Activated CD4-positive, alpha-beta T cell treated with anti-CD3 and anti-CD28 coated beads for 1 hour (primary cell): ENCODE results near the gene SIMC1.

ENCODE experiments used
- DNase-seq: peaks from one replicate; pipeline ENCODE4 v3.0.0-alpha.2; 2020

The SIMC1 gene

GRCh38 chr5:176389135-176390123, 151.2 kb downstream of the SIMC1 start:
- no peak for DNase-seq

- no peak for DNase-seq
Observed at GRCh38 chr5:176391479-176391878, 153.3 kb downstream of the SIMC1 start.

GRCh38 chr5:176391999-176392398, 153.8 kb downstream of the SIMC1 start:
- DNase-seq, result no peak

- no peak for DNase-seq
Observed at GRCh38 chr5:176392526-176392925, 154.3 kb downstream of the SIMC1 start.

GRCh38 chr5:176394096-176394495, 155.9 kb downstream of the SIMC1 start:
- DNase-seq, result no peak

- DNase-seq, result no peak
Observed at GRCh38 chr5:176394881-176395675, 156.9 kb downstream of the SIMC1 start.
